GM21825 (cell line): Measurements from ENCODE around the gene SLC6A17.
A peak's percentile ranks its signal among the peaks of the same experiment; 100 is the strongest.

Experiments used
- ATAC-seq: cut with Tn5 transposase; IDR thresholded peaks from one replicate; pipeline ENCODE4 v1.9.1; 2021; ENCODE audit warnings: mild to moderate bottlenecking, moderate library complexity; ENCODE audit not compliant: unreplicated experiment

SLC6A17 gene

DNA sequence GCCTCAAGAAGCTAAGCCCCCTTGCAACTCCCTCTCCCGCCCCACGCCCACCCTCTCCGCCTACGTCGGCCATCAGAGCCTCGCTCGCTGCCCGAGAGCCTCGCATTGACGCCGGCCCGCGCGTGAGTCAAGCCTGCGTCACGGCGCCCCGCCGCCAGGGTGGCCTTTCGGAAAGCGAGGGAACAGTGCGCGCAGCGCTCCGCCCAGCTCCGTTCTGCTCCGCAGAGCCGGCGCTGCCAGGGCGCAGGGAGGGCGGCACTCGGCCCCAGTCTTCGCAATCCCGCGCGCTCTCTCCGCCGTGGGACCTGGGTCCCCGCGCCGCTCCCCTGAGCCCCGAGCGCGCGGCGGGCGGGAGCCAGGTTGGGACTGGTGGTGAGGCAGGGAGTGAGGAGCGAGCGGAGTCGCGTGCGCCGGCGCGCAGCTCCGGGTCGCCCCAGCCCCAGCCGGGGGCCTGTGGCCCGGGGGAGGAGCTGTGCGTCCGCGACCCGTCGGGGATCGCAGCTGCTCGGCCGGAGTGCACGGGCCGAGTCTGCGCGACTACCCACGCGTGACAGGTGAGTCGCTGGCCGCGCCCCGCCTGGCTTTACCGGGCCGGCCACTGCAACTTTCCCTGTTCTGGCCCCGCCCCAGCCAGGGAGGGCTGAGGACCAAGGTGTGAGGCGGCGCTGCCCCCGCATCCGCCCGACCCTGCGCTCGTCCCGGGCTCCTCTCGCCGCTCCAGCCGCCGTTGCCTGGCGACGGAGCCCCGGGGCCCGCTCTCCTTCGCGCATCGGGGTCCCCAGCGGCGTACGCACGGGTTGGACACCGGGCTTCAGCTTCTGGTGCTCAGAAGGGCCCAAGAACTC lies at the start of gene SLC6A17:
Gene SLC6A17 (plus strand): TSS at position 165 of the 845 bp plus-strand sequence. CDS start 16,436 bp downstream, outside the sequence.
- ATAC-seq = no peak

DNA sequence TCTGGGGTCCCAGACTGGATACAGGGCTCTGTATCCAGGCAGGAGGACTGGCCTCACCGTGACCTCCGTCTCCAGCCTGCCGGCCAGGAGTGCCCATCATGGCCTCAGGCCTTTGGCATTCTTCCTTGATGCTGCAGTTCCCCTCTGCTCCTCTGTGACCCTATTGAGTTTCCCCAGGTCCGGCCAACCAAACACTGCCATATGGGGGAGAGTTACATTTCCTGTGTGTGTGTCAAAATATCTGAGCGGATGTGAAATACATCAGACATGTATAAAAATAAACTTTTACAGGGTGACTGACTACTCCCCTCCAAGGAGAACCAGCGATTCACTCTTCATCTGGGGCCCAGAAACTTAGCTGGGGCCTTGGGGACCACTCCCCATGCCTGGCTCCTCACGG lies 48.2 kb upstream of the SLC6A17 start:
- ATAC-seq = peak; percentile 40

DNA sequence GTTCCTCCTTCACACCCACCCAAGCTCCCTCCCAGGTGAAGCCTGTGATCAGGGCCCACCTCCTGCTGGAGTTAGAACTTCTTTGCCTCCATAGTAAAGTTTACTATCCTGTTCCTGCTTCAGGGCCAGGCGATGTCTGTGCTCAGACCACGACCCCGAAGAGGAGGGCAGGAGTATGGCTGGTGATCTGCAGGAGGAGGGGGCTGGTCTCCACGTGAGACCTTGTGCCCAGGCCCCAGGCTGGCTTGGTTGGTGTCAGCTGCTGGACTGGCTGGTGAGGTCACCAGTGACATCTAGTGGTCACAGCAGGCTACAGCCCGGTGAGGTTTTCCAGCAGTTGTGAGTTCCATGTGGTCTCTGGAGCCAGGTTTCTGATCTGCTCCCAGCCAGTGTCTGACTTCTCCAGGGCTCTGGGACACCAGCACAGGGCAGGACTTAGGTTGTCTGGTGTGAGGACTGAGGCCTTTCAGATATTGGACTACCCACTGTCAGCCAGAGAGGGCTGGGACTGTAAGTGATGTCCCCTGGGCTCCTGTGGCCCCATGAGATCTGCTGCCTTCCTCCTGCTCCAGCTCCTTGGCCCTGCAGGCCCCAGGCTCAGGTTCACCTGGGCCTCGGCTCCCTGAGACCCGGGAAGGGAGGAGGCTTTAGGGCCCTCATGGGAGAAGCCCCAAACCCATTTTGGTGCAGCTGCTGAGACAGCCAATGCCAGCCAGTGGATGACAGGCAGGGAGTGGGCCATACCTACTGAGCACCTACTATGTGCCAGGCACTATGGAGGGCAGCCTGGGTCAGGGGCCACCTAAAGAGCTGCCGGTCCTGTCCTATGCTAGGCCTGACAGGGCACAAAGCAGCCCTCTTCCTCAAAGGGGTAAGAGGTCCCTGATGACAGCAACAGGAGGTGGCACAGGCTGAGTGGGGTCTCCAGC lies 44.0 kb upstream of the SLC6A17 start:
- ATAC-seq = no peak

DNA sequence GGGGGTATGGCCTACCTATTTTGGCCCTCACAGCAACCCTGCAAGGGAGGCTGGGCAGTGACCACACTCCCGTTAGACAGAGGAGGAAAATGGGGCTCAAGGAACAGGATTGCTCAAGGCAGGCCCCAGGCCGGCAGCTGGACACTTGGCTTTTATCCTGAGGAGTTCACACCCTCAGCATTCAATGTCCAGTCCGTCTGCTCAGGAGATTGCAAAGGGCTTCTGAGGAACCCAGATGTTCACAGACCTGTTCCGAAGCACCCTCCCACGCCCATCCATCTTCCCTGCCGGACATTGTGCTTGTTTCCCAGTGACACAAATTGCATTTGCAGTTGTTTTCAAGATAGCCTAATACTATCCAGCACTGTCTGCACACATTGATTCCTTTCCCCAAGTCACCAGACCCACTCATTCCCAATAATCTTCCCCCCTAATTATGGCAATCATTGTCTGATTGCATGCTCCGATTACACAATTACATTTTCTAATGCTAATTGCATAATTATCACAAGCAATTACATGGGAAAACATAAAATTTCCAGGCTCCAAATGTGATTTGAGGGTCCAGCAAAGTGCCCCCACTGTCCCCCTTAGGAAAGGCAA lies 42.3 kb upstream of the SLC6A17 start:
- no peak for ATAC-seq

DNA sequence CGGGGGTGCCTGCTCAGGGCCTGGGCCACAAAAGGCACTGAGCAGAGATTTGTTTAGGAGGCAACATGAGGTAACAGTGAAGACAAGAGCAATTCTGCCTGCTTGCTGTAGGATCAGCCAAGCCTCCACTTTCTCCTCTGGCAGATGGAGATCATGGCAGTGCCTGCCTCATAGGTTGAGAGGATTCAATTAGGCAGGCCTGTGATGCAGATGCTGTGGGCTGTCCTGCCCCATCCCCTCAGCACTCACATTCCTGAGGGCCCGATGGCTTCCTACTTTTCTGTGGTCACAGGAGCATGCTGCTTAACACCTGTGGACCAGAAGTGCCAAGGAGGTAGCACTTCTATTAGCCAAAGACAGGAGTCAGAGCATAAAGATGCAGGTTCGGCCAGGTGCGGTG lies 39.2 kb upstream of the SLC6A17 start:
- no peak for ATAC-seq

DNA sequence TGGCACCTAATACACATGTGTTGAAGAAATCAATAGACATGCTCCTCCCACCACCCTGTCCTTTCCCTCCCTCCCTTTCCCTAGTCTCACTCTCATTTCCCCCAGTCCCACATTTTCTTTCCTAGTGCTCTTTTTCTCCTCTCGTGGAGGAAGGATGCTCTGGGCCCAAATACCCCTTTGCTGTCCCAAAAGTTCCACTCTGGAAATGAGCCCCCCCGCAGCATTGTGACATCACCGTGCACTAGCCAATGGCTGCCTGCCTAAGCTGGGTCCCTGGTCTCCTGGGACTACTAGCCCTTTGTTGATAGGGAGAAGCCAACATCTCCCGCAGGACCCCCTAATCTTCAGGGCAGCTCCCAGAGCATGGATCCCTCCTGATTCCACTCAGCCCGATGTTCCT lies 38.2 kb upstream of the SLC6A17 start, which contains the start of gene UBL4B:
Gene UBL4B (plus strand): TSS at position 301 of the 400 bp plus-strand sequence. CDS start 92 bp downstream, at position 393.
- ATAC-seq = no peak

DNA sequence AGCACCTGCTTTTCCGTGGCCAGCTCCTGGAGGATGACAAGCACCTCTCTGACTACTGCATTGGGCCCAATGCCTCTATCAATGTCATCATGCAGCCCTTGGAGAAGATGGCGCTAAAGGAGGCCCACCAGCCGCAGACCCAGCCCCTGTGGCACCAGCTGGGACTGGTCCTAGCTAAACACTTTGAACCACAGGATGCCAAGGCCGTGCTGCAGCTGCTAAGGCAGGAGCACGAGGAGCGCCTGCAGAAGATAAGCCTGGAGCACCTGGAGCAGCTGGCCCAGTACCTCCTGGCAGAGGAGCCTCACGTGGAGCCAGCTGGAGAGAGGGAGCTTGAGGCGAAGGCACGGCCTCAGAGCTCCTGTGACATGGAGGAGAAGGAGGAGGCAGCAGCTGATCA lies 37.6 kb upstream of the SLC6A17 start:
- ATAC-seq = no peak

DNA sequence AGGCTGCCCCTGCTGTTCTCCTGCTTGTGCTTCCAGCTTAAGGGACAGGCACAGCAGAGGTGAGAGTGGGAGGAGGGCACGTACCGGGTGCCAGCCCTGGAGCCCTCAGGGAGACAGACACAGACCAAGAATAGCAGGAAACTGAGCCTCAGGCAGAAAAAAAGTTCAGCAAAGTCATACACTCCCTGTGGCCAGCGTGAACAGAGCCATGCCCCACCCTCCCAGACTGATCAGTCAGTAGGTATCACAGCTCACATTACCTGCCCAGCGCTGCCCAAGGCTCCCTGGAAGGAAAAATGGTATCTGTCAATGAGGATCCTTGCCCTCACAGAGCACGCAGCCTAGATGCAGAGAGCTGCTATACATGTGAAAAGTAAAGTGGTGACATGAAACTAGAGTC lies 36.7 kb upstream of the SLC6A17 start:
- no peak for ATAC-seq

DNA sequence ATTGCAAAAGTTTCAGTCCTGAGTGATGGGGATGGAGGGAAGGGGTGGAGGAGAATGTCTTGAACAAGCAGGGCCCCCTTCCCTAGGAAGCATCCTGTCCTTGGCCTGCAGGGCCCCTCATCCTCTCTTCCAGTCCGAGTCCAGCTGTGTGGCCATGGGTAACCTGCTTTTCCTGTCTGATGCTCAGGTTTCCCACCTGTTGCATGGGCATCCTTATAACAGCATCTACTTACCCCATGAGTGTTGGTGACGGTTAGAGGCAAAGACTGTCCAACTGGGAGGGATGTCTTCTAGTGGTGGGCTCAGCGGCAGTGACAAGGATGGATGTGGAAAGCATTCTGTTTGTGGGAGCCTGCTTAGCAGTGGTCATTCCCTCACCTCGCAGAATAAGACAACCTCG lies 36.1 kb upstream of the SLC6A17 start:
- ATAC-seq = no peak

DNA sequence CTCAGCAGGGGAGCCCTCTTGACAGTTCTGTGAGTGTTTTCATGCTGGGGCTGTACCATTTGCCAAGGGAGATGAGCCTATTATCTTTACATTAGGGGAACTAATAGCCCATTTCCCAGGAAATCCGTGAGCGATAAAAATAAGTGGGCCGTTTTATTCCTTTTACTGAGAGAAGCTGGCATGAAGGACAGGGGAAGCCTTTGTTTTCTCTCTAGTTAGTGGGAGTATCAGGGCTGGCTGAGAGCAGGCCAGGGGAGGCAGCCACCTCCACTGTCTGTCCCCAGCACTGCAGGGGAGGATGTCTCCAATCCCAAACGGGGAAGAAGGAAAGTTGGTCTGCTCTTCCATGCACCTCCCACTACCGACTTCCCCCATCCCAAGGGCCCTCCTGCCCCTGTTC lies 35.5 kb upstream of the SLC6A17 start:
- ATAC-seq = no peak

DNA sequence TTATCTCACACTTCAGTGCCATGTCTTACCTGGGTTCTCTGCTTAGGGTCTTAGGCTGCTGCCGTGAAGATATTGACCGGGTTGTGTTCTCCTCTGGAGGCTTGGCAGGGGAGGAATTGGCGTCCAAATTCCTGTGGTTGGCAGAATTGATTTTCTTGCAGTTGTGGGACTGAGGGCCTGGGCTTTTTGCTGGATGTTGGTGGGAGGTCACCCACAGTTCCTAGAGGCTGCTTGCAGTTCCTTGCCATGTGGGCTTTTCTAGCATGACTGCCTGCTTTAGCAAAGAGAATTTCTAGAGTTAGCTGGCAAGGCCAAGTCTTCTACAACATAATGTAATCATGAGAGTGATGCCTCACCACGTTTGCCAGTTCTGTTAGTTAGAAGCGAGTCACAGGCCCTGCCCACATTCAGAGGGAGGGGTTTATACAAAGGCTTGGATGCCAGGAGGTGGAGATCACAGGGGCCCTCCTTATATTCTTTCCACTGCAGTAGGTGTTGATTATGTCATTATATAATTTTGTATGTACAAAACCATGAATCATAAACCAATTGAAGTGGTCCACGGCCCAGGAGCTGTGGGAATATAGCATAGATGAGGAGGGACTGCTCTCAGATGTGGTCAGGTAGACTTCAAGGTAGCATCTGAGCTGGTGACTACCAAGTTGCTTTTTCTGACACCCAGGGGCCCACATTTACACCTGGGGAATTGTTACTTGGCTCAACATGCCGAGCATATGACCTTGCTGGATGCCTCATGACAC lies 31.5 kb upstream of the SLC6A17 start:
- no peak for ATAC-seq

DNA sequence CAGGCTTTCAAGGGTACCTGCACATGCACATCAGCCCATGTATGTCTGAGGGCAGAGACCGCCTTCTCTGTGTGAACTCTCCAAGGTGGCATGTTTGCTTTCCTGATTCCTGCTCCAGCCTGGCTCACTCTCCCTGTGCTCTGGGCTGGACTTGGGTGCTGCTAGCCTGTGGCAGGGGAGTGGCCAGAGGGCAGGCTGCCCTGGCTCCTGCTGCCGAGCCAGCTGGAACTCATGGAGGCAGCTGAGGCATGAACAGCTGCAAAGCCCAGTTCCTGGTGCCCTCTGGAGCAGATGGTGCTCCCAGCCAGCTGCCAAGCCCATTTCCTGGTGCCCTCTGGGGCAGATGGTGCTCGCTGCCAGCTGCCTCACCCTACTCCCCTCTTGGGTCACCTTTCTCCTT lies 30.5 kb upstream of the SLC6A17 start:
- ATAC-seq = no peak

DNA sequence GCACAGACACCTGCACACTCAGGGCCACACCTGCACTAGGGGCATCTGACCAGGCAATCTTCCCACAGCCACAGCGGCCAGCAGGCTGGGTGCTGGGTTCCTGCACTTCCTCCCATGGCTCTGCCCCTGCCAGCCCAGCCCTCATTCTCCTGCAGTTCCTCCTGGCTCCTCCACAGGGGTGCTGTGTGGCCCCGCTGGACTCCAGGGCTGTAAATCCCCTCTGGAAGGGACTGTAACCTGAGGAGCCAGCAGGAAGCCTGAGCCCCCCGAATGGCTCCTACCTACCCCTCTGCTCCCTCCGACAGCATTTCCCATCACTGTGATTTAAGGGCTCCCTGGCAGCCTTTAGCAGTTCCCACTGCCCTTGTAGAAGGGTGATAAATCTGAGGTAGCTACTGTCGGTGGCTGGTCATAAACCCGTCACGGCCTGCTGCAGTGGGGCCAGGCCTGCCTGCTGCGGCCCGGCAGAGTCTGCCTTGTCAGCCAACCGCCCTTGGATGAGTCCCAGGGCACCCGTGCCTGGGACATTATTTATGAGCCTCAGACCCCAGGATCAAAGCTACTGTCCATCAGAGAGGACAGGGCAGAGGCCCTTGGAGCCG lies 29.2 kb upstream of the SLC6A17 start:
- ATAC-seq = no peak

DNA sequence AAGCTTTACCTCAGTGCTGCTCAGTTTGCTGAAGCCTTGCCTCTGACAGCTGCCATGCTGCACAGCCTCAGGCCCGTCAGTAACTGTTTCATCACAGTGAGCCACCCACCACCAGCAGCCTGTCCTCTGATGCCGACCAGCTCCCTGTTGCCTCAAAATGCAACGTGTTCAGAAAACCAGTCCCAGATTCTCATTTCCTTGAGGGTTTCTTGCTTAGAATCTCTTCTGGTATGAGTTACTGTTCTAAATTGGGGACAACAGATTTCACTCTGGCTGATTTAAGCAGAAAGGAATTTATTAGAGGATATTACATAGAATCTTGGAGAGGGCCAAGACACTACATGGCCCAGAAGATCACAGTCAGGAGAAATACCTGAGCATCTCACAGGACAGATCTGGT lies 27.1 kb upstream of the SLC6A17 start:
- no peak for ATAC-seq

DNA sequence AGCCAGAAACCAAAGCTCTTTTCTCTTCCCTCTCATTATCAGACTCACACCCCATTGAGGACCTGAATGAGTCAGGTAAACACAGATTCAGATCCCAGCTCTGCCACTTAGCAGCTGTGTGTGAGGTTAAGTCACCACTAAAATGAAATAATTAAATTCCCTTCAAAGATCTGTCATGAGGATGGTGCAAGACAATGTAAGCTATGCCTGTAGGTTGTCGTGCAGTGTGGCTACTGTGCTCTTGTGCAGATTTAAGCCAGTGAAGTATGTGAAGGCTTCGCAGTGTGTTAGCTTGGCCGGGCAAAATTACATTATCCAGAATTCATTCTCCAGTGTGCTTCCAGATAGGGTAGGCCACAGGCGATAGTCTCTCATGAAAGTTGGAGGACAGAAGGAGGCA lies 24.5 kb upstream of the SLC6A17 start:
- ATAC-seq = no peak

DNA sequence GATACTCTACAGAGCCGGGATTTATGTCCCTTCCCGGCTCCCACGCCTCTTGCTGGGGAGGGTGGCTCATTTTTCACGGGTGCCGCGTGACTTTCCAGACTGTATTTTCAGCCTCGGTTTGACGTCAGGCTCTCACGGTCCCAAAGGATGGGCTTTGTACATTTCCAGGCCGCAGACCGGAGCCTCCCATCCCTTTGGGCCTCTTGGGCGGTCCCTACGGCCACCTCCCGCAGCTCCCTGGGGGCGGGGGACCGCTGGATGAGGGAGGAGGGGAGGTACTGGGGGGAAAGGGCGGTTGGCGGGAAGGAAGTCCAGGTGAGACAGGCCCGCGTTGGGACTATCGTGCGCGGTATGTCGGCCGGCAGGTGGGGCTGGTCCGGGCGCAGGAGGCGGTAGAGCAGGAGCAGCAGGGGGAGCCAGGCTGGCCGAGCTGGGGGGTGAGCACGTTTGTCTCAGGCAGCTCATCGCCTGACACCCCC lies 20.1 kb upstream of the SLC6A17 start:
- ATAC-seq = no peak

DNA sequence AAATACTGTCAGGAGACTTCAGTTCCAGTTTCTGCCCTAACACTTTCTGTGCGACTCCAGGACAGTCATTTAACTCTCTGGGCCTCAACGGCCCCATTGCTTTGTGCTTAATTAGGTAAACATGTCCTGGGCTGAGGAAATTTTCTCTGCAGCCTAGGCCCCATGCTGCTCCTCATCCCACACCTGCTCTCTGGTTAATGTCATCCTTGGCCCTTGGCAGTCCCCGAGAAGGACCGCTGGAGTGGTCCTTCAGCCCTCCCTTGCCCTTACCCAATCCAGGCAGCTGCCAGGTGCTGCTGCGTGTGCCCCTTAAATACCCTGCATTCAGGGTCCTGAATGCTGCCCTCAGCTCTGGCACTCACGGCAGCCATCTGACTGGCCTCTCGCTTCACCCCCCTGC lies 19.3 kb upstream of the SLC6A17 start:
- ATAC-seq = no peak

DNA sequence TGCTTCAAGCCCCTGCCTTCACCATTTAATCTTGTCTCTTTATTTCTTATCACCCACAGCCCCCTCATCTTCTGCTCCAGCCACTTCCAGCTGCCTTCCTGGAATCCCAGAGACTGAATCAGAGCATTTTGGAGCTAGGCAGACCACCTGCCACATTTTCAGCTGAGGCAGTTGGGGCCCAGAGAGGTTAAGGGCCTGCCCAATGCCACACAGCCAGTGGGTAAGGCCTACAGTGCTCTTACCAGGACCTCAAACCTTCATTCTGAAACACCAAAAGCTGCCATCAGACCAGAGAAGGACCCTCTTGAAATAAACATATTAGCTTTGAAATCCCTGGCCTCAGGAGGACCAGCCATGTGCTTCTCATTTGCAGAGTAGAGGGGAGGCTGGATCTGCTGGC lies 17.6 kb upstream of the SLC6A17 start:
- no peak for ATAC-seq

DNA sequence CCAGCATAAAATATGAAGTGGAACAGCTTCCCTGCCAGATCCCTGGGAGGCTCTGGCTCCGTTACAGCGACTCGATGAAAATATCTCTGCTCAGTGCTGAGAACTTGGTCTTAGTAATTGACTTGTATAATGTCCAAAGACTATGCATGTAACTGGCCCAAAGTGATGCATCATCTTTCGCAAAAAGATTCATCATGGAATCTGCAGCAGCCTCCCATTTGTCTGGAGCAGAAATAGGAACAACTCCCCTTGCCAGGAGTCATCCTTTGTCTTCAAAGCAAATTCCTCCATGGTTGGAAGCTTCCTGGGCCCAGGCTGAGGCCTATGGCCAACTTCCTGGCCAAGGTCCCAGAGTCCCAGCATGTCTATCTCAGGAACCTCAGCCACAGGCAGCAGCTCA lies 16.9 kb upstream of the SLC6A17 start:
- ATAC-seq = no peak

DNA sequence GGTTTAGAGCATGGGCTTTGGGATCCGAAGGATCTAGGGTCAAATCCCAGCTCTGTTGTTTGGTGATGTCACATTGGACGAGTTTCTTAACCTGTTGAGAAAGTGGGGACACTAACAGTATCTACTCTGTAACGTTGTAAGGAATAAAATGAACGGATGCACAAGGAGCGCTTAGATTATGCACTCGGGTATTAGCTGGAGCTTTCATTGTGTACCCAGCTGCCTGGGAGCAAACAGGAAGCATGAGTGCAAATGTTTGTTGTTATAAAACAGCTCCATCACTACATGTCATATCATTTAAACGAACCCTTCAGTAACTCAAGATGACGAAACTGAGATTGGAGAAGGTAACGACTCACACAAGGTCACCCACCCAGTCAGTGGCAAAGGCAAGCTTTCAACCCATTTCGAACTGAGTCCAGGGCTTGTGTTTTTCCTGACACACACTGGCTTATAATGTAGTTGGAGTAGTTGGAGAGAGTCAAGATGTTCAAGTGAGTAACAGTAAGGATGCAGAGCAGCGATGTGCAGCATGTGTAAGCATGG lies 16.2 kb upstream of the SLC6A17 start:
- ATAC-seq = no peak
